Activated CD4-positive, CD25-positive, alpha-beta regulatory T cell treated with anti-CD3 and anti-CD28 coated beads, Interleukin-2, amount 50 U/mL, for 24 hours (primary cell): ENCODE measurements around the gene TOPAZ1.
"Not testable (repeated sequence)": the region's sequence is repeated elsewhere in the genome, so short reads cannot be mapped to it uniquely, and the experiment has no call there.

Experiments
- ATAC-seq, 2 donors: fragments of 150-1000 bp; cut with Tn5 transposase; one replicate each; pipeline ENCODE4 v1.10.0; 2021; ENCODE audit warnings: mild to moderate bottlenecking in 1 of 2, moderate library complexity in 1 of 2

The TOPAZ1 gene

DNA sequence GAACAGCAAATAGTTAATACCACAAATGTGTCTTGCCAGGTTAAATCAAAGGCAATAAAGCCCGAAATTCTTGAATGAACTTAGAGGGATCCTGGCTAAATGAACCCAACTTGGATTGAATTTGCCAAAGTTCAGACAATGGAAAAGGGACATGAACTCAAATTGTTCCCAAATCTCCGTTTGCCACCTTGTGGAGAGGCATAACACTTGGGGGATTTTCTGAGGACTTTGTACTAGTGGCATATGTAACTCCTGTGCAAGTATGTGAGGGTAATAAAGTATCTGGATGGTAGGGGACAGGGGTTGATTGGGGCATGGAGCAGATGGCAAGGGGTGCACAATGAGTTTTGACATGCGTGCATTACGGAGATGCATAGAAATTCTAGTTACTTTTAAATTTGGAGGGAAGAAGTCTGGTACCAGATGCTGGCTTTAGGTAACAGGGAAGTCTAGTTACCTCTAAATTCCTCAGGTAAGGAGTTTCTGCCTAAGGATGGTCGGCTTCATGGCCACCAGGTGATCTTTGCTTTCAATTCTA lies 95.6 kb downstream of the TOPAZ1 start:
- no peak for ATAC-seq

DNA sequence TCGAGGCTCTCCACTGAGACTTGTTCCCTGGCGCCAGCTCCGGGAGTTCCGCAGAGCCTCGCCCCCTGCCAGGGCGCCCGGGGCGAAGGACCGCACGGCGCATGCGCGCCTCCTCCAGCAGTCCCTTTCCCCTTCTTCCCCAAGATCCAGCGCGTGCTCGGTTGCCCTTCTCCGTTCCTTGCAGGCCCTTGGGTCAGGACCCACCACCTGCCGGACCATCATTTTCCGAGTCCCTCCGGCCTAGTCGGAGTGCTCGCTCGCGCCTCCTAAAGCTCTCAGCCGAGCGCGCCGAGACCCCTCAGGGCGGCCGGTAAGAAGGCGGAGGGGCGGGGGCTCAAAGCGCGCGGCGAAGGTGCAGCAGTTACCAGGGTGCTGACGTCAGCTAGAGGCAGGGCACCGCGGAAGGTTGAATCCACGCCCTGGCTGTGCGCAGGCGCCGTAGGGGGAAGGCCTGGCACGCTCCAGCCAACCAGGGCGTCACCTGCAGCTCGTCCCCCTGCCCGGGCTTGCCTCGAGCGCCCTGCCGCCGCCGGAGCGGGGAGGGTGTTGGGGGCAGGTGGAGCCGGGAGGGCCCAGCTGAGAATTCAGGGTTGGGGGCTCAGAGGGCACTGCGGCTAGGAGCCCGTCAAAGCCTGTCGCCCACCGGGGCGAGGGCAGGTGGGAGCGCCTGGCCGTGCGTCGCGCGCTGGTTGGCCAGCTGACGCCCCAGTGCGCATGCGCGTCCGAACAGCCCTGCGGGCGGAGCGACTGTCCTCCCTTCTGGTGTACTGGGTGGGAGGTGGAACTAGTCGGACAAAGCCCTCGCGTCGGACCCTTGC lies 96.5 kb downstream of the TOPAZ1 start, which contains the start of gene TCAIM:
Gene TCAIM (plus strand): TSS at position 757 of the 818 bp plus-strand sequence. CDS start 16,017 bp downstream, outside the sequence.
- peak; percentile 94 to 96 for ATAC-seq

DNA sequence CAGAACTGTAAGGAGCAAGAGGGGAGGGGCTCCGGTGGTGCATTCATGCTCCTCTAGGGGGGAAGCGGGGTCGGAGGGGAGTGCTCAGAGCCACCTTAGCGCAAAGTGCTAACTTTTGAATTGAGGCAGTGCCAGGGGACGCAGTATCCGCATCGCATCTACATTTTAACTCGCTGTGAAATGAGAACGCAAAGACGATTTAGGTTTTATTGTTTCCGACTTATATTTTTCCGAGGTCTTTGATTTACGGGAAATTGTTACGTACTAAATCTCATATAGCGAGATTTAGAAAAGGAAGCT lies 97.1 kb downstream of the TOPAZ1 start:
- no peak for ATAC-seq

DNA sequence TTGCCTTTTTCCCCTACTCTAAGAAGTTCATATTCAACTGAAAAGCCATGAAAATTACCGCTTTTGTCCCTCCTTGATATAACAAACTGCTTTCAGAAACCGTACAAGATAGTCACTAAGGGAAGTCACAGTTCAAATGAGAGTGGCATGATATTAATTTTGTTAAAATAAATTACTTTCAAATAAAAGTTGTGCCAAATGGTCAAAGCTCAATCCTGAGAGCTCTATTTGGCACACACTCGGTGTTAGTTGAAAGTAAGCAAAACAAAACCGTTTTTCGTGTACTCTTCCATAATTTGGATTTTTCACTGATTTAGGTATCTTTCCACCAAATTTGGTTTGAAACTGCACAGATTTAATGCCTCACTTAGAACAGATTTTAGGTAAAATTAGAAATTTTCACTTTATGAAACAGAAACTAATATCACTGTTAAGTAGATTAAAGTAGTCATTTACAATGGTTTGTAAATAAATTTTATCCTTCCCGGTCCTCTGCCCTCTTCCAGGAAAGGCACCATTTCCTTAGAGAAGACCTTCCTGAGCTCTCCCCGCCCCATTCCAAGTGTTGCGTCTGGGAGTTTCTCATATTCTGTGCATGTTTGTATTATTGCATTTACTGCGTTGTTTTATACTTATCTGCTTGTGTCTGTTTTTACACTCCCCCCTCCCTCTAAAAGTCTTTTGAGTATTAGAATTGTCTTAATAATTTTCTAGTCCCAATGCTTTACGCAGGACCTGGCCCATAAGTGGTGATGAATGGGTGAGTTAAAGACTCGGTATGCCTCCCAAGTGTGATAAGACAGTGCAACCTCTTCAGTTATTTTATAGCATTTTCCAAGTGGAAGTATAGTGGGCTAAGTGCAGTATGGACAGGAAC lies 97.7 kb downstream of the TOPAZ1 start:
- no peak for ATAC-seq

DNA sequence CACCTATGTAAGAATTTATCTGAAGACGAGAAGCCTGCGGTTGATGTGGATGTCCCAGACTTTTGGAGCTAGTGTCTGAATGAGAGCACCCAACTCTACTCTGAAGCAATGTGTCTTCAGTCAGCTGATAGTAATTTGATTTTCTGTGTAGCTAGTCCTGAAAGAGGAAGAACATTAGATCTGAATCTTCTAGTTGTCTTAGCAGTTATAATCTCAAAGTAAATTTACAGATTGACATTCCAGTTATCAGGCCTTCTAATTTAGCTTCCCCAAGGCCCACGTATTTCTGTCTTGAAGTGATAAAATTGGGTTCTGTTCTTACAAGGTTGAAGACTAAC lies 98.3 kb downstream of the TOPAZ1 start:
- no peak for ATAC-seq

DNA sequence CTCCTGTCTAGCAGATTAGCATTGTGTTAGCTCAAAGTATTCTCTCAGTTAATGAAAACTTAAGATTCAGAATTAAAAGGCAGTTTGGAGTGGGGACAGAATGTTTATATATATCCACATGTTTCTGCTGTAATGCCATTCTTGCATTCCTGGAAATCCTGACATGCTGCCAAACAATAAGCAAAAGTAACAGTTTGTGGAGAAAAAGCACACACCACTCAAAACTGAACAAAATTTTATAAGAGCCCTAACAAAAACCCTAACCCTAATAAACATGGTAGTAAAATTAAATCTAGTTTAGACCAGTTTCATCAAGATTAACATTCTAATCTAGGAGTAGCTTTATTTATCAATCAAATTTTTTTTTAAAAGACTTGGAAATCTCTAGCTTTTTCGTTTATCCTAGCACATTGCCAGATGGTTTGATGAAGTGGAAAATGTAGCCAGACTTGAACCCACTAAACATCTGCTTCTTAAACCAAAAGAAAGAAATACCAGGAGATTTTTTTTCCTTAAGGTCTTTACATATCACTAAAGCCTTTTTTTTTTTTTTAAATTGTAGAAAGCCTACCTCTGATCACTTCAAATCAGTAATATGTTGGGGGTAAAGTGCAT lies 100.6 kb downstream of the TOPAZ1 start:
- no peak for ATAC-seq

DNA sequence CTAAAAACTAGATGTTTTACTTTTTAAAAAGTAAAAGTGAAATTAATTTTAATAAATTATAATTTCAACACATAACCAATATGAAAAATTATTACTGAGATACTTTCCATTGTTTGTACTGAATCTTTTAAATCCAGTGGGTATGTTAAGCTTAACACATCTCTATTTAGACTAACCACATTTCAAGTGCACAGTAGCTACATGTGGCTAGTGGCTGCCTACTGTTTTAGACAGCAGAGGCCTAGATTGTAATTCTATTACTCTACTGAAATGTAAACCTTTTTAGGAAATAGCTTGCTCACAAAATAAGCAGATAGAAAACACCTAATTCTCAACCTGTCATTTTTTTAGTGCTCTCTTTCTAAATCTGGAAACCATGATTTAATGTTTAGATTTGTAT lies 101.7 kb downstream of the TOPAZ1 start:
- no peak for ATAC-seq

DNA sequence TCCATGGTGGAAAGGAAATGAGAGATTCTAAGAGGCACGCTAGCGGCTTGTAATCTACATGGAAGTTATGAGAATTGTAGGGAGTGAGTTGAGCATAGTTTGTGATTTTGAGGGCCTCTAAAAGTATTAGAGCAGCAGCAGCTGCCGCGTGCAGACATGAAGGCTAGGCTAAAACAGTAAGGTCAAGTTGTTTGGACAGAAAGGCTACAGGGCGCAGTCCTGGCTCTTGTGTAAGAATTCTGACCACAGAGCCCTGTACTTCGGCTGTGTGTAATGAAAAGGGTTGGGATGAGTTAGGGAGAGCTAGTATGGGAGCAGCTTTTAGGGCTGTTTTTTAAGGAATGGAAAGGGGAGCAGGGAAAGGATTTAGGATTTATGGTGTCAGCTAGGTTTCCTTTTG lies 104.9 kb downstream of the TOPAZ1 start:
- not testable (repeated sequence) for ATAC-seq

DNA sequence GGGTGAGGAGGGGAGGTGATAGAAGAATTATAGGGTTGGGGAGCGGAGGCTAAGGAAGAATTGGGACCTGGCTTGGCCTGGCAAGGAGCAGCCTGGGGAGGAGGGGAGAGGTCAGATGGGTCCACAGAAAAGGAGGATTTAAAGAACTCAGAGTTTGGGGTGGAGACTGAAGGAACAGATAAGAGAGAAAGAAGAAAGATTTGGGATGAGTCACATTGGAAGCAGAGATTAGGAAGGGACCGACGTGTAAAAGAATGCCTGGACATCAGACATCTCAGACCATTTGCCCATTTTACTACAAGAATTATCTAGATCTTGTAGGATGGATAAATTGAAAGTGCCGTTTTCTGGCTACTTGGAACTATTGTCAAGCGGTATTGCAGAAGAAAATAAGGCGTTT lies 107.3 kb downstream of the TOPAZ1 start:
- no peak for ATAC-seq

DNA sequence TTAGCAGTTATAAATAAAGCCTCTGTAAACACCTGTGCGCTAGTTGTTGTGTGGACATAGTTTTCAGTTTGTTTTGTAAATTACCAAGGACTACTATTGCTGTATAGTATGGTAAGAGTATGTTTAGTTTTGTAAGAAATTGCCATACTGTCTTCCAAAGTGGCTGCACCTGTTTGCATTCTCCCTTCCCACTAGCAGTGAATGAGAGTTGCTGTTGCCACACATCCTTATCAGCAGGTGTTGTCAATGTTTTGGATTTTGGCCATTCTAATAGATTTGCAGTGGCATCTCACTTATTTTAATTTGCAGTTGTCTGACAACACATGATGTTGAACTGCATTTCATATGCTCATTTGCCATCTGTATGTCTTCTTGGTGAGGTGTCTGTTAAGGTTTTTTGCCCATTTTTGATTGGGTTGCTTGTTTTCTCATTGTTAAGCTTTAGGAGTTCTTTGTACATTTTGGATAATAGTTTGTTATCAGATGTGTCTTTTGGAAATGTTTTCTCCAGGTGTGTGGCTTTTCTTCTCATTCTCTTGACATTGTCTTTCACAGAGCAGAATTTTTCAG lies 111.8 kb downstream of the TOPAZ1 start:
- no peak for ATAC-seq

DNA sequence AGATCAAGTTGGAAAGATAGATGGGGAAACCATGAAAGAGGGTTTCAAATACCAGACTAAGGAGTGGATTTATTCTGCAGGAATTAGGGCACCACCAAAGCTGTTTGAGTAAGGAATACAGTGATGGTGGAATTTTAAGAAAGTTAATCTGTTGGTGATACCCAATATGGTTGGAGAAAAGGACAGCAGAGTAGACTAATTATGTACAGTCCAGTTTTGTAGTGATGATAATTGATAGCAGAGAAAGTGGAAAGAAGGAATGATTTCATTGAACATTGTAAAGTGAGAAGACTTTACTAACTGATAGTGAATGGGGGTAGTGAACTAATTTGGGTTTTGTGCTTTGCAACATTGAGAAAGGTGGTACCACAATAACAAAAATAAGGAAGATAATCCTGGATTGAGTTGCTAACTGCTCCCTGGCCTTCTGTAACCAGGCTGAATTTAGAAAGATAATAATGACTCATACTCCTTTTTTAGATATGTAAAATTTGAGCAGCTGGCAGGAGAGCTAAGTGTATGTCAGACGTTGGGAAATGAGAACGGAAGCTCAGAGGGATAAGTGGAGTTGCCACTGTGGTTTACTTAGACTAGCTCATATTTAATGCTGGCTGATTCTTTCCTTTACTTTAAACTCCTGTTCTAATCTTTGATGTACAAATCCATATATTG lies 113.8 kb downstream of the TOPAZ1 start:
- ATAC-seq: no peak

DNA sequence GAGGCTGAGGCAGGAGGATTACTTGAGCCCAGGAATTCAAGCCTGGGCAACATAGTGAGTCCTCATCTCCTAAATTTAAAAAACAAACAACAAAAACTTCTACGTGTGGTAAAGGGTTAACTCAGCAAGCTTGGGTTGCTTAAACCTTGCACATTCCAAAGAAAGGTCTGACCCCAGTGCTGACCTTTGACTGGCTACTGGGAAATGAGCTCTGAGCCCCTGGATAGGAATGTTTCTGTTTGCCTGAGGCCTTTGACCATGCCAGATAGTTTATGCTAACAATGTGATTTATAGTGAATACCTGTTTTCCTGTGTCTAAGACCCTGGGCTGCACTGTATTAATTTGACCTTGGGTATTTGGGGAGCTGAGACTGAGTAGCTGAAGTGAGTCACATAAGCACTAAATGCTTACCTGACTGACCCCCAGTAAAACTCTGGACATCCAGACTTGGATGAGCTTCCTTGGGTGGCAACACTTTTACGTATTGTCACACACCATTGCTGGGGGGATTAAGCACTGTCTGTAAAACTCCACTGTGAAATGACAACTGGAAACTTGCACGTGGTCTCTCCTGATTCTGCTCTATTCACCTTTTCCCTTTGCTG lies 117.6 kb downstream of the TOPAZ1 start:
- no peak for ATAC-seq

DNA sequence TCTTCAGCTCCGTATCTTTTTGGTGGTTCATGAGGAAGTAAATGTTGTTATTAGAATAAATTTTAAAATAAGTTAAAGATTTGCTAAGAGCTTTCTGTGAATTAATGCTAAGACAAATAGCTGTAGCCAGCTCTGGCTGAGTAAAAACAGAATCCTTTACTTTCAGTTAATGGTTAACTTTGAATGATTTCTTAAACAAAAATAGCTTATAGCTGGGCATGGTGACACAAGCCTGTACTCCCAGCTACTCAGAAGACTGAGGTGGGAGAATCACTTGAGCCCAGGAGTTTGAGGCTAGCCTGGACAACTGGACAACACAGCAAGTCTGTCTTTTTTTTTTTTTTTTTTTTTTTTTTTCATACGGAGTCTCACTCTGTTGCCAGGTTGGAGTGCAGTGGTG lies 121.9 kb downstream of the TOPAZ1 start:
- ATAC-seq: no peak

DNA sequence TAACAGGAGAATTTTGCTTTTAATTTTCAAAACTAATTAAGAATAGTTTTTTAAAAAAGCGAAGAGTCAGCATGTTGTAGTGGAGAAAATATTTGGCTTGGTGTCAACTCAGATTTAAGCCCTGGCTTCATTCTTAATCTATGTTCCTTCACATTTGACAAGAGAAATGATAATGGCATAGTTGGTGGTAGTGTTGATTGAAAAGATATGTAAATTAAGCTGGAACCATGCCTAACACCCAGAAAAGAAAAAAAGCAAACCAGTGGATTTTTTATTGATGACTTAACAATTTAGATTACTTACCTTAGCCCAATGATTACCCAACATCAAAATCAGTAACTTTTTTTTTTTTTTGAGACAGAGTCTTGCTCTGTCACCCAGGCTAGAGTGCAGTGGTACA lies 124.3 kb downstream of the TOPAZ1 start:
- no peak for ATAC-seq

DNA sequence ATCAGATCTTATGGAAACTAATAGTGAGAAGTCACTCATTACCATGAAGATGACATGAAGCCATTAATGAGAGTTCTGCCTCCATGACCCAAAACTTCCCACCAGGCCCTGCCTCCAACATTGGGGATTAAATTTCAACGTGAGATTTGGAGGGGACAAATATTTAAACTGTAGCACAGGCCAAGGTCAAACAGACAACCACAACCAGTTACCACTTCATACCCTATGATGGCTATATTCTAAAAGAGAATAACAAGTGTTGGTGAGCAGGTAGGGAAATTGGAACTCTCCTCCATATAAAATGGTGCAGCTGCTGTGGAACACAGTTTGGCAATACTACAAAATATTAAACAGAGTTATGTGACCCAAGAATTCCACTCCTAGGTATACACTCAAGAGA lies 133.8 kb downstream of the TOPAZ1 start:
- ATAC-seq: no peak
